KG1 (cell line): Measurements from ENCODE around the gene FBXO28.

Source experiments
- DNase-seq: peaks from one replicate; lab custom pipeline; 2025; lab: John Stamatoyannopoulos, UW

FBXO28 gene

DNA sequence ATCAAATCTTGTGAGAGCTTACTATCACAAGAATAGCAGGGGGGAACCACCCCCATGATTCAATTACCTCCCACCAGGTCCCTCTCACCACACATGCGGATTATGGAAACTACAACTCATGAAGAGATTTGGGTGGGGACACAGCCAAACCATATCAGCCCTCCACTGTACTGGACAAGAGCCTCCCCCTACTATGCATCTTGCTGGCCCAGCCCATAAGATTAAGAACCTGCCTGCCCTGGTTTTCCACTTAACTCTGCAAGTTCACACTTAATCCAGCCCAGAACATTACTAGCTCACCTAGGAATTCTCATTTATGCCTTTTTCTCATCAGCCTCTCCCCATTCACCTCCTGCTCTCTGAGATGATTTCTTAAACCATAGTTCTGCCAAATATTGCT is 18.0 kb upstream of the FBXO28 start:
- no peak for DNase-seq

DNA sequence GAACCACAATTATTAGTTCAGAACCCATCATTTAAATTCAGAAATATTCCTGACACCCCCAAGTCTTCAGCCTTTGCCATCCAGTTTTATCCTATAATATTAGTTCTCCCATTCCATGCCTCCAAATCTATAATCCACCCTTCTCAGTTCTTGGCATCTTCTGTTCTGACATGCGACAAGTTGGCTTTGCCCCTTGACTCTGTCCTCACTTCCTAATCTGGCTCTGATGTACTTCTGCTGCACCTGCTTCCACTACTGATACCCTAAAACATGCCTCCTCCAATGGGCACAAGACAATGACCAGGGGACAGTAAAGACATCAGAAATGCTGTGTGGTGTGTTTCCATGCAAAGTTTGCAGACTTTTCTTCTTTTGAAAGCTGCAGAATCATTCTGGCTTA is 17.1 kb upstream of the FBXO28 start:
- DNase-seq: no peak

DNA sequence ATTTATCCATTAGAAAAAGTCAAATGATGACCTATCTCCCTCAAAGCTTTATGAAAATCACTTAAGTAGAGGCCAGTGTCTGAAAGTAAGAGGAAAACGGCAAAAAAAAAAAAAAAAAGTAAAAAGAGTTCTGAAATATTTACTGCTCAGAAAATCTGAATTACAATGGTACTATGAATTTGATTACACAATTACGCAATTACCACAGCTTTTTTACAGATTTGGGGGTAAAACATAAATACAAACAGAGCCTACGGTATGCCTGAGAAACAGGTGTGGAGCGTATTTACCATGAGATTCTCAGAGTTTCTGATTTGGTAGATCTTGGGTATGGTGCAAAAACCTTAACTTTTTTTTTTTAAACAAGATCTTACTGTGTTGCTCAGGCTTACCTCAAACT is 15.9 kb upstream of the FBXO28 start:
- DNase-seq: no peak

DNA sequence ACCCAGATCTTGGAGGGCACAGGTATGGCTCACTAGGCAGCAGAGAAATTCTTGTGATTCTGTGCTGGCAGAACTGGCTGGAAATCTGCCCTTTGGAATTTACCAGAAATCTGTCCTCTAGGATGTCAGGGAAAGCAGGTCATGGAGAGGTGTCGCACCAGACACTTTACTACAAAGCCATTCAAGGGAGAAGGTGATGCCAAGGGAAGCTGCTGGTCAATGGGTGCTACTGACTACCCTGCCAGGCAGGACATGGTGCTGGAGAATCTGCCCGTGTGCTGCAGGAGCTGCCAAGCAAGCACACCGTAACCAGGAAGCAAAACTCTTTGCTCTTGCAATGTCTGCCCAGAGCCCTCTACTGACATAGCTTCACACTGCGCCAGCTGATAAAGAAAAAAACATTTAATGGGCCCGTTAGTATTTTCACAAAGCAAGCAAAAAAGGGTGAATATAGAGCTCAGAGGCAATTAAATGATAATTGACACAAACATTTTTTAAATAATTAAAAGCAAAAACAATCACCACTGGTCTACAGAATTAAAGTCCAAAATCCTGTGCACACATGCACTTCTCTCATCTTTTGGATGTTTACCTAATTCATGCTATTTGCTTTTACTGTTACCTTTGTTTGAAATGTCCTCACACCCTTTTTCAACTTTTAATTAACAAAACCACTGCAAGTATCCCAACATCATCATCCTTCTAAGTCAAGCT is 7.2 kb upstream of the FBXO28 start:
- DNase-seq: peak; percentile 36

DNA sequence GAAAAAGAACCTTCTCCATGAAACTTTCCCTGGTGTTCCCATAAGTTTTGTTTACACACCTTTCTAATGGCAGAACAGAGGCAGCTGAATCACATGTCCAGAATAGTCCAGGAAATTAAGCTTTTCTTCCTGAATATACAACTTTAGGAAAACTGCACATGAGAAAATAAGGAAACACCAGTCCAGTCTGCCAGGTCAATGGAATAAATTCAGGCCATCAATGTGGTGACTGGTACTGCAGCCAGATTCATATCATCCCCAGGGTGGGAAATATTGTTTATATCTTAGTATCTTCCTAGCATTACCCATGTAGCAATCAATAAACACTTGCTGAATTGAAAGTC is 6.7 kb upstream of the FBXO28 start:
- no peak for DNase-seq

DNA sequence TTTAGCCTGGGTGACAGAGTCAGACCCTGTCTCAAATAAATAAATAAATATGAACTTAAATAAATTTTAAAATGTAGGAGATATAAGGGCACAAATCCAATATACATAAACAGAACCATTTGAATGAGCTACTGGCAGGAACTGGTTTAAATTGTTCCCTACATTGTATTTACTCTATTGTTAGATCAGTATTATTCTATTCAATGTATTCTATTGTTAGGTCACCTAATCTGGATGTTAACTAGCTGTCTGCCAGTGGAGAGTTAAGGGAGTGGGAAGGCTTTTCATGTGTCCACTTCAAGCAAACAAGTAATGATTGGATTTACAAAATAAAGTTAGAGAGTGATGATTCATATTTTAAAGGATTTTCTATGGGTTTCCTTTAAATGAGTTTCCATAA is 4.9 kb upstream of the FBXO28 start:
- DNase-seq: no peak

DNA sequence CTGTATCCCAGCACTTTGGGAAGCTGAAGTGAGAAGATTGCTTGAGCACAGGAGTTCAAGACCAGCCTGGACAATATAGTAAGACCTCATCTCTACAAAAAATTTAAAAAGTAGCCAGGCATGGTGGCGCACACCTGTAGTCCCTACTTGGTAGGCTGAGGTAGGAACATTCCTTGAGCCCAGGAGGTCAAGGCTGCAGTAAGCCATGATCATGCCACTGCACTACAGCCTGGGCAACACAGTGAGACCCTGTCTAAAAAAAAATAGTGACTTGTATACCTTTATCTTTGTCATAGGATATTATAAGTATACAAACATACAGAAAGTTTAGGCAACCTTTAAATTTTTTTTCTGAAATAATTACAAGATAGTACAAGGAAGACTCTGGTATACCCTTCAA is 3.9 kb upstream of the FBXO28 start:
- DNase-seq: no peak

DNA sequence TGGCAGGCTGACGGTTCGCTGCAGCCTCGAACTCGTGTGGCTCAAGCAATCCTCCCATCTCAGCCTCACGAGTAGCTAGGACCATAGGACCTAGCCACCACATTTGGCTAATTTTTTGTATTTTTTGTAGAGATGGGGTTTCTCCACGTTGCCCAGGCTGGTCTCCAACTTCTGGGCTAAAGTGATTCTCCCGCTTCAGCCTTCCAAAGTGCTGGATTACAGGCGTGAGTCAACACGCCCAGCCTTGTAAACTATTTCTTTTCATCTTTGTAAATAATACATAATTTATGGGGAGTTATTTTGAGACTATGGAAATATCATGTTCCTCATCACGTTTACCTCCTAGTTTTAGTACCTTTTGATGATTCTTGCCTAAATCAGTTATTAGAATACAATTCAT is 906 bp upstream of the FBXO28 start:
- no peak for DNase-seq

DNA sequence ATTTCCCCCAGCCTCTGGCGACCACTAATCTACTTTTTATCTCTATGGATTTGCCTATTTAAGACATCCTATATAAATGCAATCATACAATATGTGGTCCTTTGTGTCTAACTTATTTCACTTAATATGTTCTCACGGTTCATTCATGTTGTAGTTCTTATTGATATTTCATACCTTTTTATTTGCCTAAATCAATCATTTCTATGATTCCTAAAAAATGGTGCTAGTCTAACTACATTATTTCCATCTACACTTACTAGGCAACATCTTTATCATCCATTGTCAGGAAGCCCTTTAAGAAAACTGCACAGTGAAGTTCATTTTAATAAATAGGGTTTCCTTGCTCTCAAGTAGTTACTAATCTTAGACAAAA is 380 bp upstream of the FBXO28 start:
- DNase-seq: peak; percentile 63

DNA sequence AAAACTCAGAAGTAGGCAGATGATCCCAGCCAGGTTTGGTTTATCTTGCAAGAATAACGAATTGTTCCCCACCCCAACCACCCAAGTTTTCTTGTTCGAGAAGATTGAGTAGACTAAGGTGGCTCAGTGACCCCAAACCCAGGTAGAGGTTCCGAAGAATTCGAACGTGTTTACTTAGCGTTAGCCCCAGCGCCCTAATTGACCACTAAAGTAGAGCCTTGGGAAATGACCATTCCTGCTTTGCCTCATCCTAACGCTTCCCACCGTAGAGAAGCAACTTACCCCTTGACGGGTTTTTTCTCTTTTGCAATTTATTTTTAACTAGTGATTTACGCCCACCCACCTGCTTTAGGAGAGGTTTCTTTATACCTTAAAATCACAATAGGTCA is 870 bp downstream of the FBXO28 start:
- DNase-seq: peak; percentile 29

DNA sequence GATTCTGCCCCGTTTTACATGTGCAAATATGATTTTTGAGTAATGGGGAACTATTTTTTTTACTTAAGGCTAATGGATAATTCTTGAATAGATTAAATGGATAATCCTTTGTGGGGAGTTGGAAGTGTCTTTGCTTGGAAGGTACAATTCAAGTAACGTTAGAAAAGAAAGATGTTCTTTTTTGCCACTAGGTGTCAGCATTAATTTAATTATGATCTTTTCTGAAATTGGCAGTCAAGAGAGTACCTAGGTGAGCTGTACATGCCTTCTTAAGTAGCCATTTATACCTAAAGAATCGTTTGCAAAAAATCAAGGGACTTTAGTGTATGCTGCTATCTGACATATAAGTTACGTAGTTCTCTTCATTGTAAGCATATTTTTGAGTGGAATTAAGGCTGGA is 2.2 kb downstream of the FBXO28 start:
- DNase-seq: peak; percentile 28

DNA sequence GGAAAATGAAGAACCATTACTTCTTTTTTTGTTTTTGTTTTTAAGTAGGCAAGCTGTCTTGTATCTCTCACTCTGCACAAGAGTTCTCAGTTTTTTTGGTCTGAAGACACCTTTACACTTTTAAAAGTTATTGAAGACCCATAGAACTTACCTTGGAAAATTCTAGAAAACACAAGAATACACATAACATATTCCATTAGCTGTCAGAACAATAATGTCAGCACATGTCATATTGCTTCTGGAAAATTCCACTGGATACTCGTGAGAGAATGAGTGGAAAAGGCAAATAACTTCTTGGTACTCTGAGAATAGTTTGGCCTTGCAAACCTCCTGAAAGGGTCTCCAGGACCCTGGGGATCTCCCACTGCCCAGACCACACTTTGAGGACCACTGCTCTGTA is 4.8 kb downstream of the FBXO28 start:
- no peak for DNase-seq

DNA sequence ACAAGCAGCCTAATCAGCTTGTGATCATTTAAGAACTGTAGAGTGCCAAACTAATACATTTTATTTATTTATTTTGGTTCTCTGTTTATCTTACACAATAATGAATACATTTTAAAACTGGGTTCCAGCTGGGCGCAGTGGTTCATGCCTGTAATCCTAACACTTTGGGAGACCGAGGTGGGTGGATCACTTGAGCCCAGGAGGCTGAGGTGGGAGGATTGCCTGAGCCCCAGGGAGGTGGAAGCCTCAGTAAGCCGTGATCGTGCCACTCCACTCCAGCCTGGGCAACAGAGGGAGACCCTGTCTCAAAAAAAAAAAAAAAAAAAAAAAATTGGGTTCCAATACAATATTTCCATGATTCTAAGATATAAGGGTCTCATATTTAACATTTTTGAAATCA is 9.2 kb downstream of the FBXO28 start:
- no peak for DNase-seq

DNA sequence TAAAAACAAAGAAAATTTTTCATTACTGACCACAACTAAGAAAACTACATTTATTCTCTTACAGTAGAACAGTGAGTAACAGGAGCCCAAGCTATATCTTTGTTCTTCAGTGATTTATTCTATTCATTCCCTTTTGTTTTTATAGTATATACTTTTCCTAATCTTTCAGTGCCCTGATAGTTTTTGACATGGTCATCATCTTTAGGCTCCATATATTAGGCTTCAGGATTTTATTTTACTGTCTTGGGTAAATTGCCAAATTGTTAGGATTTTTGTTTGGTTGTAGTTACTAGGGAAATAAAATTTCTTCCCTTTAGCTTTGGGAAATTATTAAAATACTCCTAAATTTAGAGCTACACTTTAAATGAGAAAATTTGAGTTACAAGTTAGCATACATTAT is 10.3 kb downstream of the FBXO28 start:
- no peak for DNase-seq

DNA sequence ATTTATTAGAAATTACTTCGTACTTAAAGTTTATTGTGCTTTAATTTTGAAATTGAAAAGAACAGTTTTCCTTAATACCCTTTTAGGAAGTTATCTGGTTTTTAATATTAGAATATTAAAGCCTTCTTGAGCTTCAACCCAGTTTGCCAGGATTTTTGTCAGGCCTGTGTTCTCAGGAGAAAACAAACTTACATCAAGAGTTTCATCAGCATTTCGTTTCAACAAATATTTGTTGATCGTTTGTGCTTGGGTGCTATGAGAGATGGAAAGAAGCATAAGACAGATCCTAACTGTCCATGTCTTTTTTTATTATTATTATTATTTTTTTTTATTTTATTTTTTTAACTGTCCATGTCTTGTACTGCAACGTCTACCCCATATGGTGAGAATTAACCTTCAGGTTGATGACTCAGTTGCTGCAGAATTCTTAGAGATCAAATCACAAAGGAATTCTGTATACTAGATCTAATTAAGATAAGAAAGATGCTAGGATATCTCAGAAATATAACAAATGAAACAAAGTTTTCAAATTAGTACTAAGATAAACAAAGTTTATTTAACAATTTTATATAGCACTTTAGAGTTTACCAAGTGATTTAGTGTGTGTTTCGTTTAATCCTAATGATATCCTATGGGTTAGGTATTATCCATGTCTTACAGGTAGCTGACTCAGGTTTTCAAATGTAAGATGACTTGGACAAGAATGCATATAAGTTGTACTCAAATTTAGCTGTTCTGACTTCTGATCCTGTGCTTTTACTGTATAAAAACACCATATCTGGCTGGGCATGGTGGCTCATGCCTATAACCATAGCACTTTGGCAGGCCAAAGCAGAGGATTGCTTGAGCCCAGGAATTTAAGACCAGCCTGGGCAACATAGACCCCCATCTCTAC is 14.3 kb downstream of the FBXO28 start:
- DNase-seq: no peak

DNA sequence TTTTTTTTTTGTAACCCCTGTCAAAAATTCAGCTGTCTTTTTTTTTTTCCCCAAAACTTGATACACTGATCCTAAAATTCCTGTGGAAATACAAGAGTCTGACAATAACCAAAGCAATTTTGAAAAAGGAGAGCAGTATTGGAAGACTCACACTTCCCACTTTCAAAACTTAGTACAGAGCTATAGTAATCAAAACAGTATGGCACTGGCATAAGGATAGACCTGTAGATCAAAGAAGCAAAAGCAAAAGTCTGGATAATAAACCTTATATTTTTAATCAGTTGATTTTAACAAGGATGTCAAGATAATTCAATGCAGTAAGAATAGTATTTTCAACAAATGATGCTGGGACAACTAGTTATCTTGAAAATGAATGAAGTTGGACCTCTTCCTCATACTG is 17.3 kb downstream of the FBXO28 start:
- no peak for DNase-seq

DNA sequence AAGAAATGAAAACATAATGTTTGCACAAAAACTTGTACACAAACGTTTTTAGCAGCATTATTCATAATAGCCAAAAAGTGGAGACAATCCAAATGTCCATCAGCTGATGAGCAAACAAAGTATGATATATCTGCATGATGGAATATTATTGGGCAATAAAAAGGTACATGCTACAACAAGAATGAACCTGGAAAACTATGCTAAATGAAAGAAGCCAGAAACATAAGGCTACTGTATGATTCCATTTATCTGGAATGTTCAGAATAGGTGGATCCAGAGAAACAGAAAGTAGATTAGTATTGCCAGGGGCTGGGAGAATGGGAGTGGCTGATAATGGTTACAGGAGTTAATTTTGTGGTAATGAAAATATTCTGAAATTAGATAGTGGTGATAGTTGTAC is 19.0 kb downstream of the FBXO28 start:
- no peak for DNase-seq

DNA sequence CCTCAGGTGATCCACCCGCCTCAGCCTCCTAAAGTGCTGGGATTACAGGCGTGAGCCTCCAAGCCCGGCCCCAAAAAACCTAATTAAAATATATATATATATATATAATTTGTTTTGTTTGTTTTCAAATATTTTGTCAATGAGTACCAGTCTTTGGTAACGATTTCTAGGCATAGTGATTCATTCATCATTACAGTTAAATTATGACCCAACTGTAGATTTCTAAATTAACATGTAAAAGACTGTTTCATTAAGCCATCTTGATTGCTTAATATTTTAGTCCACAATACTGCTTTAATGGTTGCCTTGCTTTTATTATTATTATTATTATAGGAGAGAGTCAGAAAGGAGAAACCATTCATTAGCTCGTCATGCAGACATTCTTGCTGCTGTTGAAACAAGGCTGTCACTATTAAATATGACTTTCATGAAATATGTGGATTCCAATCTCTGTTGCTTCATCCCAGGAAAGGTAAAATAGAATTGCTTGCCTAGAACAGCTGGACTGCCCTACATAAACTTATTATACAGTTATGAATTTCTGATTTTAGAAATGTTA is 19.9 kb downstream of the FBXO28 start:
- DNase-seq: no peak

DNA sequence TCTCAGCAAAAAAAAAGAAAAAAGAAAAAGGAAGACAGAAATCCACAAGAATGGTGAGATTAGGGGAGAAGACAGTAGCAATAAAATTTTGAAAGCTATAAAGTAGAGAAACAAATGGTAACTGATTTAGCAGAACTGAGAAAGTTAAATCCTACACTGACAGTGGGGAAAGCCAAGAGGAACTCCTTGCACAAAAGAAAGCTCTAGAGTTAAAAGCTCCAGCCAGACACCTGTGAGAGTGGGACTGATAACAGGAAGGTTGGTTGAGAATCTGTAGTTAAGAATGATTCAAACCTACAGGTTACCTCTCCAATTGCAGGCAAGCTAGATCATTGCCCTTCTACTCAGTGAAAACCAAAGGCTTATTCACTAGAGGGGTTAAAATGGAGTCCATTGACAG is 23.6 kb downstream of the FBXO28 start:
- DNase-seq: no peak

DNA sequence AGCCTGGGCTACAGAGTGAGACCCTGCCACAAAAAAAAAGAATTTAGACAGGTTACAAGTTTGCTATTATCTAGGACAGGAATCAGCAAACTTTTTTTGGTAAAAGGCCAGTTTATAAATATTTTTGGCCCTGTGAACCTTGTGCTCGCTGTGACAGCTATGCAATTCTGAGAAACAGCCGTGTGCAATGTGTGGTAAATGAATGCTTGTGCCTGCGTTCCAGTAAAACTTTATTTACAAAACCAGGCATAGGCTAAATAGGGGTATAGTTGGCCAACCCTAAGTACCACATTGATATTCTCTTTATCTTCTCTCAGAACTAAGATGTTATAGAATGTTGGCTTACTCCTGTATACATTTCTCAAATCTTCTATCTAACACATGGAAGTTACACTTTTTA is 24.3 kb downstream of the FBXO28 start:
- no peak for DNase-seq

DNA sequence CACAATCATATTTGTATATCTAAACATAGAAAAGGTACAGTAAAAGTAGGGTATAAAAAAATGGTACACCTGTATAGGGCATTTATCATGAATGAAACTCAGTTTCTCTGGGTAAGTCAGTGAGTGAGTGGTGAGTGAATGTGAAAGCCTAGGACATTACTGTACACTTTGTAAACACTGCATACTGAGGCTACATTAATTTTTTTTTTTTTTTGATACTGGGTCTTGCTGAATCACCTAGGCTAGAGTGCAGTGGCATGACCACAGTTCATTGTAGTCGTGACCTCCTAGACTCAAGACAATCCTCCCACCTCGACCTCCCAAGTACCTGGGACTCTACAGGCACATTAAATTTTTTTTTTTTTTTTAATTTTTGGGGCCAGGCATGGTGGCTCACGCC is 27.8 kb downstream of the FBXO28 start:
- DNase-seq: no peak

DNA sequence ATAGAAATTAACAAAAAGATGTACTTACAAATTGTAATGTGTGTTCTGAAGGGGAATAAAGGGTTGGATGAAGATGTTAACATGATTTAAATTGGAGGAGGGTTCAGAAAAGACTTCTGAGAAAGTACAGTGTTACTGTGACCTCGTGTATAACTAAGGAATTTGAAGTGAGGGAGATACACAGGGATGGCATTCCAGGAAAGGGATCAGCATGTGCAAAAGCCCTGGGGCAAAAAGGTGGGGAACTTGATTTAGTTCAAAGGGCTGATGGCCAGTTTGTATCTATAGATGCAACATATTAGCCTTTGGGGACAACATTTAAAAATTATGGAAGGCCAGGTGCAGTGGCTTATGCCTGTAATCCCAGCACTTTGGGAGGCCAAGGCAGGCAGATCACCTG is 35.8 kb downstream of the FBXO28 start:
- DNase-seq: no peak

DNA sequence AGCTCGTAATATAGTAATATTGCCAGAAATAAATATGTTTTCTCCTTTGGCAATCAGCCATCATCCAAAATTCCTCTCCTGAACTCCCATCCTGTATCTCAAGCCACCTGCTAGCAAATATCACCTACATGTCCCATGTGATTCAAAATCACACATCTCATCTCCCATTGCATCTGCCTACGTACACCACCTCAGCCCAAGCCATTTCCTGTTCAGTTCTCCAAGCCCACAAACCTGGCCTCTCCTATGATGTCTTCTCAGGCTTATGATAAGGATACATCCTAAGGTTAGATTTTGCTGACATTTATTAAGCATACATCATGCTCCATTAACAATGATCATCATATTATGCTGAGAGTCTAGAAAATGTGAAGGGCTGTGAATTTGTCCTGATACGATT is 37.2 kb downstream of the FBXO28 start:
- no peak for DNase-seq

DNA sequence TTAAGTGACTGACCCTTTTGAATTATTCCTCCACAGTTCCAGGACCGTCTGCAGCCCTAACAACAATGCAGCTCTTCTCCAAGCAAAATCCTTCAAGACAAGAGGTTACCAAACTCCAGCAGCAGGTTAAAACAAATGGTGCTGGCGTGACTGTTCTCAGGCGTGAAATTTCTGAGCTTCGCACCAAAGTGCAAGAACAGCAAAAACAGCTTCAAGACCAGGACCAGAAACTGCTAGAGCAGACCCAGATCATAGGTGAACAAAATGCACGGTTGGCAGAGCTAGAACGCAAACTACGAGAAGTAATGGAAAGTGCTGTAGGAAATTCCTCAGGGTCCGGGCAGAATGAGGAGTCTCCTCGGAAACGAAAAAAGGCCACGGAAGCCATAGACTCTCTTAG is 43.4 kb downstream of the FBXO28 start:
- DNase-seq: no peak
